OCI-LY3 (cell line): Measurements from ENCODE around the gene LILRA2.

ENCODE experiments used
- CTCF ChIP-seq: fragments of 200-600, 300-600 bp; sonication (generic); IDR thresholded peaks from 2 replicates; pipeline ENCODE4 v1.5.1; 2014; ENCODE audit warnings: antibody characterized with exemption, low read length, low read depth
- EZH2phosphoT487 ChIP-seq: fragments of 200-600 bp; shearing (Covaris generic); IDR thresholded peaks from 2 replicates; pipeline ENCODE4 v1.6.1; 2018; ENCODE audit warnings: antibody characterized with exemption, mixed run types, low read depth

GRCh38 chr19:54576411-54576976 lies 2.9 kb downstream of the LILRA2 start:
- TF ChIP-seq CTCF (no peak), EZH2phosphoT487 (no peak)
